ENCODE measurements around the gene SLC4A7.
"Not testable (repeated sequence)": the region's sequence is repeated elsewhere in the genome, so short reads cannot be mapped to it uniquely, and the experiment has no call there.

SLC4A7 gene

DNA sequence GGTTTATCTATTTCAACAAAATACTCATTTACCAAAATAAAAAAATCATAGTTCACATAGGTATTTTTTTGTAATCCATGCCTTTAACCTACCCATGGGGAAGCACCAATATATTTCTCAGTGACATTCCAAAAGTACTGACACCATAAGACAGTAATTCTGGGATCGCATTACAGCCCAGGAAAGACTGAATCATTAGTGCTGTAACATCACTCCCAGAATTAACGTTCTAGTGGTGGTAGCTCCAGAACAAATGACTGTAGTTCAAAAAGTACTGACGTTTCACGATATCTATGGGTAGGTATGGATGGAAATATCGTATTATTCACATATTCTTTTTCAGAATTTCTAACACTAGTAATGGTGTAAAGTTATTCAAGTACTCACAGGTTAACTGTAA is 60.7 kb downstream of the SLC4A7 start:
- H3K4me1 ChIP-seq (ENCODE audit: low read depth, poor library complexity, severe bottlenecking) = no peaks in the 10 kb centered on the region
- H3K4me2 ChIP-seq = no peak overlapping the region
- no peaks in the 10 kb centered on the region for H3K27me3 ChIP-seq (ENCODE audit: insufficient read depth, low read depth)
- TF ChIP-seq, protein P1, sequence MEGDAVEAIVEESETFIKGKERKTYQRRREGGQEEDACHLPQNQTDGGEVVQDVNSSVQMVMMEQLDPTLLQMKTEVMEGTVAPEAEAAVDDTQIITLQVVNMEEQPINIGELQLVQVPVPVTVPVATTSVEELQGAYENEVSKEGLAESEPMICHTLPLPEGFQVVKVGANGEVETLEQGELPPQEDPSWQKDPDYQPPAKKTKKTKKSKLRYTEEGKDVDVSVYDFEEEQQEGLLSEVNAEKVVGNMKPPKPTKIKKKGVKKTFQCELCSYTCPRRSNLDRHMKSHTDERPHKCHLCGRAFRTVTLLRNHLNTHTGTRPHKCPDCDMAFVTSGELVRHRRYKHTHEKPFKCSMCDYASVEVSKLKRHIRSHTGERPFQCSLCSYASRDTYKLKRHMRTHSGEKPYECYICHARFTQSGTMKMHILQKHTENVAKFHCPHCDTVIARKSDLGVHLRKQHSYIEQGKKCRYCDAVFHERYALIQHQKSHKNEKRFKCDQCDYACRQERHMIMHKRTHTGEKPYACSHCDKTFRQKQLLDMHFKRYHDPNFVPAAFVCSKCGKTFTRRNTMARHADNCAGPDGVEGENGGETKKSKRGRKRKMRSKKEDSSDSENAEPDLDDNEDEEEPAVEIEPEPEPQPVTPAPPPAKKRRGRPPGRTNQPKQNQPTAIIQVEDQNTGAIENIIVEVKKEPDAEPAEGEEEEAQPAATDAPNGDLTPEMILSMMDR (conservative IDR thresholded peaks at IDR 0.05; ENCODE audit: low read depth, low read length) = no peak
- no peak overlapping the region for H3K9ac ChIP-seq
- H2AFZ ChIP-seq (ENCODE audit: low read depth) = no peak overlapping the region
- no peak overlapping the region for H3K27ac ChIP-seq
- no peaks in the 10 kb centered on the region for H3K36me3 ChIP-seq (ENCODE audit: insufficient read depth)
- H4K20me1 ChIP-seq (ENCODE audit: insufficient read depth) = no peaks in the 10 kb centered on the region
- no peak overlapping the region for H3K4me3 ChIP-seq (IDR thresholded peaks at IDR 0.05; ENCODE audit: insufficient read depth, low read depth, low read length)
- H3K79me2 ChIP-seq (ENCODE audit: insufficient read depth, low read depth) = no peaks in the 10 kb centered on the region

DNA sequence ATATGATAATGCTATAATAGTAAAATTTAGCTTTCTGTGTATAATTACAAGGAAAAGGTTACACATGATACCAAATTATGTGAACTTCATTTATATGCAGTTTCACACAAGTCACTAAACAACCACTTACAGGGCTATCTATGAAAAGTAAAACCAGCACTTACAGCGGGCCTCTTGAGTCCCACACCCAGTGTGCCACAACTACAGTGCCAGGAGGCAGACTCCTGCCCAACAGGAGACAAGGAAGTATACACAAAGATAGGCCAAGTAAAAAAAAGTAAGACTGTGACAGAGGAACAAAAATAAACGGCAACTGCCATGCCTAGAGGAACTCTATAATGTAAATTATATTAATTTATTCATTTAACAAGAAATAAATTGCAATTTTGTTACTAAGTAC is 61.6 kb downstream of the SLC4A7 start:
- H3K36me3 ChIP-seq (ENCODE audit: insufficient read depth) = no peaks in the 10 kb centered on the region
- no peak overlapping the region for H3K4me3 ChIP-seq (IDR thresholded peaks at IDR 0.05; ENCODE audit: insufficient read depth, low read depth, low read length)
- H4K20me1 ChIP-seq (ENCODE audit: insufficient read depth) = no peaks in the 10 kb centered on the region
- TF ChIP-seq, protein P1 (conservative IDR thresholded peaks at IDR 0.05; ENCODE audit: low read depth, low read length) = no peak
- H3K9ac ChIP-seq = no peak overlapping the region
- H3K27ac ChIP-seq = no peak overlapping the region
- H3K4me2 ChIP-seq = no peak overlapping the region
- H3K4me1 ChIP-seq (ENCODE audit: low read depth, poor library complexity, severe bottlenecking) = no peaks in the 10 kb centered on the region
- no peak overlapping the region for H2AFZ ChIP-seq (ENCODE audit: low read depth)
- no peaks in the 10 kb centered on the region for H3K27me3 ChIP-seq (ENCODE audit: insufficient read depth, low read depth)
- no peaks in the 10 kb centered on the region for H3K79me2 ChIP-seq (ENCODE audit: insufficient read depth, low read depth)

DNA sequence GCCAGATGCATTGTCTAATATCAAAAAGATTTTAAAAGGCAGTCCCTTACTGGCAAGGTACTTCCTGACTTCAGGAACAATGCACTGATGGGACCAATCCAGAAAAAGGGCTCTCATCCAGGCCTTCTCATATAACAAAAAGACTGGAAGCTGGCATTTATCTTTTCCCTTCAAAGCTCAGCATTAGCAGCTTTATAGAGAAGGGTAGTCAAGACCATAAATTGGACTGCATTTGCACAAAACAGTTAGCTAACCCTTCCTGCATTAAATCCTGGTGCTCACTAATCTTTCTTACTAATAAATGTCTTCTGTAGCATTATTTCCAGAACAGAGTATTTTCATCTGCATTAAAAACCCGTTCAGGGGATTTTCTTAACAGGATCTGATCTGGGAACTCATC is 69.0 kb downstream of the SLC4A7 start:
- Histone ChIP-seq H3K79me2 (ENCODE audit: insufficient read depth, low read depth) (no peaks in the 10 kb centered on the region), H3K4me3 (IDR thresholded peaks at IDR 0.05; ENCODE audit: insufficient read depth, low read depth, low read length) (no peak overlapping the region), H3K4me1 (ENCODE audit: low read depth, poor library complexity, severe bottlenecking) (no peaks in the 10 kb centered on the region), H3K9ac (no peak overlapping the region), H4K20me1 (ENCODE audit: insufficient read depth) (no peaks in the 10 kb centered on the region), H3K27ac (no peak overlapping the region), H3K27me3 (ENCODE audit: insufficient read depth, low read depth) (no peaks in the 10 kb centered on the region), H3K4me2 (no peak overlapping the region), H3K36me3 (ENCODE audit: insufficient read depth) (no peaks in the 10 kb centered on the region), H2AFZ (ENCODE audit: low read depth) (no peak overlapping the region)
- TF ChIP-seq, protein P1 (conservative IDR thresholded peaks at IDR 0.05; ENCODE audit: low read depth, low read length) = no peak

DNA sequence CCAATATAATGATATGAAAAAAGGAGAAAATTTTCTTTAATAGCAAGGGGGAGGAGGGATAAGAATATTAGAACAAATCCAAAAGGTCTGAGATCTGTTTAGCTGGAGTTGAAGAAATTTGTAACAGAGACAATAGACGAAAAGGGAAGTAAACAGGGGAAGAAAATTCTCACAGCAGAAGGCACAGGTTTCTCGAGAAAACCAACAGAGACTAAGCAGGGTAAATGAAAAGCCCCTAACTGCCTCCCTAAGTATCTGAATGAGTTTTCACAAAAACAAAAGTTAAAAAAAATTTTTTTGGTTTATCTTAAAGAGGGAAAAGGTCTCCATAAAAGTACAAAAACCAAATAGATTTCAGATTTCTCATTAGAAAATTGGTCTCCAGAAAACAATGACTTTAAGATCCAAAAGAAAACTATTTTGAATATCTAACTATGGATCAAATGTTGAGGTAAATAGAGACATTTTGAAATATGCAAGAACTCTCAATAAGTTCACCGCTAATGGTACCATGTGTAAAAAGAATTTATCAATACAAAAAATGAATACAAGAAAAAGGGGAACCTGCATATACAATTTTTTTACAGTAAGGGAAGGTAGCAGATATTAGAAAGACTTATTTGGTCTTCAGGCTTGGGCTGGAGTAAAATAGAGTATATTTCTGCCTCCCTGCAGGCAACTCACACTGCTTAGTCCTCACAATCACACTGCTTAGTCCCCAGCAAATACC is 91.1 kb downstream of the SLC4A7 start:
- H3K4me3 ChIP-seq (IDR thresholded peaks at IDR 0.05; ENCODE audit: insufficient read depth, low read depth, low read length) = no peak overlapping the region
- no peaks in the 10 kb centered on the region for H3K36me3 ChIP-seq (ENCODE audit: insufficient read depth)
- TF ChIP-seq, protein P1 (conservative IDR thresholded peaks at IDR 0.05; ENCODE audit: low read depth, low read length) = no peak
- H2AFZ ChIP-seq (ENCODE audit: low read depth) = no peak overlapping the region
- no peak overlapping the region for H3K4me2 ChIP-seq
- H3K79me2 ChIP-seq (ENCODE audit: insufficient read depth, low read depth) = no peaks in the 10 kb centered on the region
- H3K4me1 ChIP-seq (ENCODE audit: low read depth, poor library complexity, severe bottlenecking) = no peaks in the 10 kb centered on the region
- no peaks in the 10 kb centered on the region for H3K27me3 ChIP-seq (ENCODE audit: insufficient read depth, low read depth)
- no peaks in the 10 kb centered on the region for H4K20me1 ChIP-seq (ENCODE audit: insufficient read depth)
- no peak overlapping the region for H3K27ac ChIP-seq
- no peak overlapping the region for H3K9ac ChIP-seq

DNA sequence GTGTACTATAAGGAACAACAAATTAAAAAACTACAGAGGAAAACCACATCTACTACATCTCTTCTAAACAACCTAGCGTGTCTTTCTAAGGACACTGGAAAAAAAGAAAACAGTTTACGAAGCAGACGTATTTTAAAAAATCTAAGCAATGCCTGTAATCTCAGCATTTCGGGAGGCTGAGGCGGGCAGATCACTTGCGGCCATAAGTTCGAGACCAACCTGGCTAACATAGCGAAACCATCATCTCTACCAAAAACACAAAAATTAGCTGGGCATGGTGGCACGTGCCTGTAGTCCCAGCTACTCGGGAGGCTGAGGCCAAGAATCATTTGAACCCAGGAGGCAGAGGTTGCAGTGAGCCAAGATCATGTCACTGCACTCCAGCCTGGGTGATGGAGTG is 91.8 kb downstream of the SLC4A7 start:
- not testable (repeated sequence) for H3K36me3 ChIP-seq (ENCODE audit: insufficient read depth); H4K20me1 ChIP-seq (ENCODE audit: insufficient read depth)

More for the DNA sequence above, 91.8 kb downstream of the SLC4A7 start:
- H3K79me2 ChIP-seq (ENCODE audit: insufficient read depth, low read depth); H3K9ac ChIP-seq; H3K27me3 ChIP-seq (ENCODE audit: insufficient read depth, low read depth); H3K4me1 ChIP-seq (ENCODE audit: low read depth, poor library complexity, severe bottlenecking); H2AFZ ChIP-seq (ENCODE audit: low read depth); H3K27ac ChIP-seq; H3K4me3 ChIP-seq (IDR thresholded peaks at IDR 0.05; ENCODE audit: insufficient read depth, low read depth, low read length); H3K4me2 ChIP-seq: not testable (repeated sequence)

All from KMS-11 (cell line).